Kidney epithelial cell (primary cell): ENCODE data around the gene KIF6. TPM values are rescaled to one million over a fixed set of nuclear protein-coding genes. Genes with fewer than 3 reads are reported as not detected.

Experiments used
- DNase-seq: peaks from one replicate; pipeline ENCODE4 v3.0.0-alpha.2; 2010; ENCODE audit warnings: low read depth
- H3K27me3 ChIP-seq: 2 replicates; pipeline ENCODE4 v1.6.0; 2011; ENCODE audit warnings: low read length; ENCODE audit not compliant: control insufficient read depth, insufficient read depth
- H3K36me3 ChIP-seq: 2 replicates; pipeline ENCODE4 v1.5.1; 2011; ENCODE audit warnings: low read length; ENCODE audit not compliant: control insufficient read depth, insufficient read depth
- H3K4me3 ChIP-seq: 2 replicates; pipeline ENCODE4 v1.5.1; 2011; ENCODE audit warnings: low read depth, mild to moderate bottlenecking, control low read depth, low read length
- total RNA-seq: library from RNA; depleted of rRNA; stranded (reverse); fragments of >200 nt; gene quantifications from 2 replicates; pipeline ENCODE4 v1.2.3, GENCODE V29; 2015
- TF ChIP-seq, protein P1 (sequence below): IDR thresholded peaks from 2 replicates; pipeline ENCODE4 v1.5.1; 2011; ENCODE audit warnings: mild to moderate bottlenecking, moderate library complexity, low read length, control low read depth, inconsistent platforms; ENCODE audit not compliant: insufficient read depth, poor library complexity, severe bottlenecking

Gene KIF6
- total RNA-seq, 1 donor from 2014 or later, result 0.33 TPM

GRCh38 chr6:39452306-39453145 is 272.7 kb downstream of the KIF6 start:
- Histone ChIP-seq H3K27me3 (no peaks in the 10 kb centered on the region), H3K36me3 (no peaks in the 10 kb centered on the region), H3K4me3 (no peak overlapping the region)
- peak; percentile 61 for DNase-seq
- TF ChIP-seq, protein P1, sequence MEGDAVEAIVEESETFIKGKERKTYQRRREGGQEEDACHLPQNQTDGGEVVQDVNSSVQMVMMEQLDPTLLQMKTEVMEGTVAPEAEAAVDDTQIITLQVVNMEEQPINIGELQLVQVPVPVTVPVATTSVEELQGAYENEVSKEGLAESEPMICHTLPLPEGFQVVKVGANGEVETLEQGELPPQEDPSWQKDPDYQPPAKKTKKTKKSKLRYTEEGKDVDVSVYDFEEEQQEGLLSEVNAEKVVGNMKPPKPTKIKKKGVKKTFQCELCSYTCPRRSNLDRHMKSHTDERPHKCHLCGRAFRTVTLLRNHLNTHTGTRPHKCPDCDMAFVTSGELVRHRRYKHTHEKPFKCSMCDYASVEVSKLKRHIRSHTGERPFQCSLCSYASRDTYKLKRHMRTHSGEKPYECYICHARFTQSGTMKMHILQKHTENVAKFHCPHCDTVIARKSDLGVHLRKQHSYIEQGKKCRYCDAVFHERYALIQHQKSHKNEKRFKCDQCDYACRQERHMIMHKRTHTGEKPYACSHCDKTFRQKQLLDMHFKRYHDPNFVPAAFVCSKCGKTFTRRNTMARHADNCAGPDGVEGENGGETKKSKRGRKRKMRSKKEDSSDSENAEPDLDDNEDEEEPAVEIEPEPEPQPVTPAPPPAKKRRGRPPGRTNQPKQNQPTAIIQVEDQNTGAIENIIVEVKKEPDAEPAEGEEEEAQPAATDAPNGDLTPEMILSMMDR, result no peak

DNA sequence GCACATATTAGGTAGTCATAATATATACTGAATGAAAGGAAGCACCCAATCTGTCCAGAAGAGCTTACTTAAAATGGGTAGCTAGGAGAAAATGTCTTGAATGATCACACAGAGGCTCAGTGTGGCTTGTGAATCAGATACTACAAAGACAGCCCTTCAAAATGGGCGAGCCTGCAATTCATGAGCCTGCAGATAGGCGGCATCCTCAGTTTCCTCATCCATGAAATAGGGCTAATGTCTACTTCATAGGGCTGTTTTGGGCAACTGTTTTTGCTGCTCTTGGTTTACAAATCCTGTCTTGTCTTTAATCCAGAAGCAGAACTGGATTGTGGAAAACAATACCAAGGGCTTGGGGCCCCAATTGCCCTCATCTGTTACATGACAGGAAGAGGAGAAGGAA is 273.4 kb downstream of the KIF6 start:
- TF ChIP-seq, protein P1, result peak; percentile 47
- DNase-seq, result no peak

DNA sequence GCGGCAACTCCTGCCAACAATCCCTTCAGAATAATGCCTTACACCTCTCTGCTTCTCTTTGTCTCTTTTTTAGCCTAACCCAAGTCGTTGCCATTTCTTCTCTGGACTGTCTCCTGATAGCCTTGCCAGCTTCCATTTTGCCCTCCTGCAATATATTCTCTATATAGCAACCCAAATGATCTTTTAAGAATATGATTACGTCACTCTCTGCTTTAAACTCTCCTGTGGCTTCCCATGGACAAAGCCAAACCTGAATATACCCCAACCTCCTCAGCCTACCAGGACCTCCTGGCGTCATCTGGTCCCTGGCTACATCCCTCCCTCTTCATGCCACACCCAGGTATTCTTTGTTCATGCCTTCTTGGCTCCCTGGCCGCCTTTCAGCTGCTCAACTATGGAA is 276.2 kb downstream of the KIF6 start:
- Histone ChIP-seq H3K27me3 (no peaks in the 10 kb centered on the region), H3K36me3 (no peaks in the 10 kb centered on the region), H3K4me3 (no peak overlapping the region)
- DNase-seq, result no peak
- TF ChIP-seq, protein P1, result no peak

More for the DNA sequence above, 273.4 kb downstream of the KIF6 start:
- H3K36me3 ChIP-seq, result no peaks in the 10 kb centered on the region
- no peaks in the 10 kb centered on the region for H3K27me3 ChIP-seq
- H3K4me3 ChIP-seq, result no peak overlapping the region

DNA sequence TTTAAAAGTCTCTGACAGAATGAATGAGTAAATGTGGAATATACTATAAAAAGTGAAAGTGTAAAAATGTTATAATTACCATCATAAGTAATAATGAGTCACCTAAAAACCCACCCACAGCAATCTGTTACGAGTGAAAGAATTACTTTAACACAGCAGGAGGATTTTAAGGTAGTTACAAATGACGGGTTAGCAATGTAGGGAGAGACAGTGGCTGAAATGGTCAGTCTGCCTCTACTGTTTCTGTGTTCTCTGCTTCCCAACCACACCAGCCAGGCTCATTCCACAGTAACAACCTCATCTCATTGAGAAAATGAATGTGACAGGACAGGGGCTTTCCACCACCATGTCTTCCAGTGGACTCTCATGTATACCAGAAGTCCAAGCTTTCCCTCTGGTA is 278.3 kb downstream of the KIF6 start:
- TF ChIP-seq, protein P1, result no peak
- H3K4me3 ChIP-seq, result no peak overlapping the region
- no peaks in the 10 kb centered on the region for H3K36me3 ChIP-seq
- no peak for DNase-seq
- no peaks in the 10 kb centered on the region for H3K27me3 ChIP-seq

- no peak for DNase-seq
- TF ChIP-seq, protein P1, result no peak
- H3K36me3 ChIP-seq, result no peaks in the 10 kb centered on the region
- no peaks in the 10 kb centered on the region for H3K27me3 ChIP-seq
- H3K4me3 ChIP-seq, result no peak overlapping the region
These were observed 279.5 kb downstream of the KIF6 start for GRCh38 chr6:39445667-39446066.
